ENCODE measurements around the gene SULT2B1. TPM values are rescaled to one million over a fixed set of nuclear protein-coding genes. Genes with fewer than 3 reads are reported as not detected.

The SULT2B1 gene
- polyA plus RNA-seq, 2 of the 4 experiments (the other 2 are of a cell fraction) = 22.2 to 34.3 TPM

DNA sequence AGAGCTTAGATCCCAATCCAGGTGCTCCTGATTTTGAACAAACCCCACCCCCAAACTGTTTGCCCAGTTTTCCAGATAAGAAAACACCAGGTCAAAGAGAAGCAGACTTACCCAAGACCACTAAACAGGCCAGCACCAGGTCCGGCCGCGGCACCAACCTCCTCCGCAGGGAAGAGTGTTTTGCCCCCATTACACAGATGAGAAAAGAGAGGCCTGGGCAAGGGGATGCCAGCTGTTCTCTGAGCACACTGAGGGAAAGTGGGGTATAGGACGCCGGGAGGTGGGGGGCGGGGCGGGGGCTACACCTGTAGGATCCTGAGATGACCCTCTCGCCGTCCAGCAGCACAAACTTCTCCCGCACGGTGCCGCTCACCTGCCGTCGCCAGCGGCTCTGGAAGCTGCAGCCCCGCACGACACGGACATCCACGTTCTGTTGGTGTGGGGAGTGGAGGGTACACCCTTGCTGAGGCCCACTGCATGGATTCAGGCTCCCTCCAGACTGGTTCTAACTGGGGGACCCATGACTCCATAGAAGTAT, 57.7 kb downstream of the SULT2B1 start:
- no peak for FAIRE-seq
- Histone ChIP-seq H3K4me3 (no peak overlapping the region), H3K4me2 (no peak overlapping the region; the same call in 2 of the 3 replicates), H3K4me1 (peaks cover 10% of the 10 kb centered on the region), H3K27ac (peak overlapping the region in 1 of 2 experiments; percentile 78; a peak in 2 of 6 replicates), H3K9me3 (no peaks in the 10 kb centered on the region)
- no peak for ATAC-seq
- TF ChIP-seq ZSCAN20 (CRISPR knock-in tag; IDR thresholded peaks at IDR 0.05) = no peak
- TF ChIP-seq MAZ (IDR thresholded peaks at IDR 0.05; ENCODE audit: borderline replicate concordance, low read depth, low read length) = no peak
- no peak for TF ChIP-seq HOXA7 (CRISPR knock-in tag; IDR thresholded peaks at IDR 0.05)
- TF ChIP-seq, protein P1, sequence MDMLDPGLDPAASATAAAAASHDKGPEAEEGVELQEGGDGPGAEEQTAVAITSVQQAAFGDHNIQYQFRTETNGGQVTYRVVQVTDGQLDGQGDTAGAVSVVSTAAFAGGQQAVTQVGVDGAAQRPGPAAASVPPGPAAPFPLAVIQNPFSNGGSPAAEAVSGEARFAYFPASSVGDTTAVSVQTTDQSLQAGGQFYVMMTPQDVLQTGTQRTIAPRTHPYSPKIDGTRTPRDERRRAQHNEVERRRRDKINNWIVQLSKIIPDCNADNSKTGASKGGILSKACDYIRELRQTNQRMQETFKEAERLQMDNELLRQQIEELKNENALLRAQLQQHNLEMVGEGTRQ (IDR thresholded peaks at IDR 0.05) = no peak
- no peak for TF ChIP-seq MYC (IDR thresholded peaks at IDR 0.05; ENCODE audit: borderline replicate concordance, low read length)
- no peak for TF ChIP-seq RNF2 (IDR thresholded peaks at IDR 0.05; ENCODE audit: borderline replicate concordance, low read depth)
- TF ChIP-seq, protein P2, sequence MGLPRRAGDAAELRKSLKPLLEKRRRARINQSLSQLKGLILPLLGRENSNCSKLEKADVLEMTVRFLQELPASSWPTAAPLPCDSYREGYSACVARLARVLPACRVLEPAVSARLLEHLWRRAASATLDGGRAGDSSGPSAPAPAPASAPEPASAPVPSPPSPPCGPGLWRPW (IDR thresholded peaks at IDR 0.05) = no peak
- WGBS (ENCODE audit: missing lambda C conversion rate) = 96% methylated on average over 16 of the region's 20 CpGs
- POLR2A ChIA-PET = interaction anchor here (1.2 to 4.0 kb wide), 3 partner anchors 8 to 246 kb away, joined by 6 to 70 read pairs (median 12); partner anchors contain the start of genes RPL18, SPHK2 and TMEM143
- DNase-seq (ENCODE audit: low read depth in 1 of 2, low spot score in 1 of 2) = no peak
- CTCF ChIA-PET = interaction anchor here (0.7 to 18.9 kb wide), 40 partner anchors 9 to 647 kb away, joined by 3 to 396 read pairs (median 5); partner anchors contain the start of genes GRIN2D, GRWD1, KDELR1 and RPL18

GRCh38 chr19:48611872-48612271, 59.9 kb downstream of the SULT2B1 start:
- POLR2A ChIA-PET = no interaction called here
- H3K27ac ChIP-seq = no peak overlapping the region
- TF ChIP-seq FOSB (CRISPR knock-in tag; IDR thresholded peaks at IDR 0.05) = no peak
- TF ChIP-seq SREBF2 (IDR thresholded peaks at IDR 0.05) = no peak
- TF ChIP-seq MAFK (IDR thresholded peaks at IDR 0.05; ENCODE audit: partially characterized antibody) = peak; percentile 82
- no peak for TF ChIP-seq HOXA7 (CRISPR knock-in tag; IDR thresholded peaks at IDR 0.05)
- TF ChIP-seq SMC3 (IDR thresholded peaks at IDR 0.05) = no peak
- TF ChIP-seq CHD2 (IDR thresholded peaks at IDR 0.05; ENCODE audit: low read length, partially characterized antibody) = no peak
- TF ChIP-seq, protein P3, sequence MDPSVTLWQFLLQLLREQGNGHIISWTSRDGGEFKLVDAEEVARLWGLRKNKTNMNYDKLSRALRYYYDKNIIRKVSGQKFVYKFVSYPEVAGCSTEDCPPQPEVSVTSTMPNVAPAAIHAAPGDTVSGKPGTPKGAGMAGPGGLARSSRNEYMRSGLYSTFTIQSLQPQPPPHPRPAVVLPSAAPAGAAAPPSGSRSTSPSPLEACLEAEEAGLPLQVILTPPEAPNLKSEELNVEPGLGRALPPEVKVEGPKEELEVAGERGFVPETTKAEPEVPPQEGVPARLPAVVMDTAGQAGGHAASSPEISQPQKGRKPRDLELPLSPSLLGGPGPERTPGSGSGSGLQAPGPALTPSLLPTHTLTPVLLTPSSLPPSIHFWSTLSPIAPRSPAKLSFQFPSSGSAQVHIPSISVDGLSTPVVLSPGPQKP (IDR thresholded peaks at IDR 0.05; ENCODE audit: low read depth, low read length) = no peak
- FAIRE-seq (no peak), ATAC-seq (no peak), DNase-seq (ENCODE audit: low read depth in 1 of 2, low spot score in 1 of 2) (no peak)
- H3K4me3 ChIP-seq = no peak overlapping the region
- peaks cover 32% of the 10 kb centered on the region for H3K4me1 ChIP-seq
- H3K4me2 ChIP-seq = no peak overlapping the region
- 92% methylated on average over 14 of the region's 14 CpGs for WGBS (ENCODE audit: missing lambda C conversion rate)
- CTCF ChIA-PET = interaction anchor here (1.4 to 18.9 kb wide), 4 partner anchors 10 to 123 kb away, joined by 3 to 396 read pairs (median 44); no protein-coding TSS in a partner anchor
- H3K9me3 ChIP-seq = no peaks in the 10 kb centered on the region

GRCh38 chr19:48613024-48613851, 61.3 kb downstream of the SULT2B1 start:
- Histone ChIP-seq H3K4me3 (no peak overlapping the region), H3K4me2 (no peak overlapping the region), H3K27ac (peak overlapping the region in 1 of 2 experiments; percentile 90; a peak in 2 of 6 replicates), H3K9me3 (no peaks in the 10 kb centered on the region), H3K4me1 (peaks cover 42% of the 10 kb centered on the region)
- ChIA-PET CTCF (interaction anchor here (0.9 to 18.9 kb wide), 4 partner anchors 11 to 299 kb away, joined by 3 to 396 read pairs (median 4); partner anchors contain the start of gene KDELR1), POLR2A (no interaction called here)
- no peak for DNase-seq (ENCODE audit: low read depth in 1 of 2, low spot score in 1 of 2)
- no peak for FAIRE-seq
- TF ChIP-seq POLR2AphosphoS2 (conservative IDR thresholded peaks at IDR 0.05; ENCODE audit: low read length) = peak; percentile 28
- TF ChIP-seq, protein P3 (IDR thresholded peaks at IDR 0.05; ENCODE audit: low read depth, low read length) = no peak
- 85% methylated on average over 39 of the region's 39 CpGs for WGBS (ENCODE audit: missing lambda C conversion rate)
- peak; percentile 19 for ATAC-seq

All from A549 (cell line).